SU-DHL-6 (cell line): ENCODE data around the gene FAM32A.

Experiments used
- H2AFZ ChIP-seq: fragments of 200-600 bp; sonication (generic); 2 replicates; pipeline ENCODE4 v1.6.1; 2014; ENCODE audit warnings: low read depth, mild to moderate bottlenecking, moderate library complexity, mixed read lengths, antibody characterized with exemption, low read length; ENCODE audit not compliant: severe bottlenecking
- H3F3A ChIP-seq: fragments of 200-600 bp; shearing (Covaris generic); 2 replicates; pipeline ENCODE4 v1.6.0; 2016; ENCODE audit warnings: antibody characterized with exemption, mild to moderate bottlenecking; ENCODE audit not compliant: insufficient read depth
- H3K27ac ChIP-seq: fragments of 200-600 bp; sonication (generic); 2 replicates; pipeline ENCODE4 v1.5.1; 2016; ENCODE audit warnings: low read depth, mild to moderate bottlenecking, low read length, moderate library complexity, mixed read lengths
- H3K27me3 ChIP-seq: fragments of 200-600 bp; sonication (generic), shearing (Covaris generic); 2 replicates; pipeline ENCODE4 v1.6.0; 2014; ENCODE audit warnings: mild to moderate bottlenecking, low read length
- H3K36me3 ChIP-seq: fragments of 200-600 bp; sonication (generic); 2 replicates; pipeline ENCODE4 v1.6.1; 2014; ENCODE audit warnings: mild to moderate bottlenecking, low read length, mixed read lengths
- H3K4me2 ChIP-seq: fragments of 300-600, 200-600 bp; shearing (Covaris generic), sonication (generic); 2 replicates; pipeline ENCODE4 v1.6.0; 2014; ENCODE audit warnings: low read length, low read depth, mild to moderate bottlenecking; ENCODE audit not compliant: poor library complexity, severe bottlenecking
- H3K4me3 ChIP-seq: fragments of 200-600 bp; sonication (generic); 2 replicates; pipeline ENCODE4 v1.5.1; 2014; ENCODE audit warnings: antibody characterized with exemption, low read length, mild to moderate bottlenecking, mixed read lengths; ENCODE audit not compliant: insufficient read depth, poor library complexity, severe bottlenecking
- H3K79me2 ChIP-seq: fragments of 200-600 bp; sonication (generic); 2 replicates; pipeline ENCODE4 v1.6.1; 2014; ENCODE audit warnings: mild to moderate bottlenecking, low read length, moderate library complexity; ENCODE audit not compliant: insufficient read depth
- H3K9ac ChIP-seq: fragments of 200-600 bp; sonication (generic); 2 replicates; pipeline ENCODE4 v1.7.0; 2014; ENCODE audit warnings: mild to moderate bottlenecking, low read length
- H3K9me2 ChIP-seq: fragments of 200-600 bp; sonication (generic); replicated peaks from 2 replicates; pipeline ENCODE4 v1.6.1; 2014; ENCODE audit warnings: low read length; ENCODE audit not compliant: insufficient read depth
- H3K9me3 ChIP-seq: fragments of 200-600 bp; sonication (generic); 2 replicates; pipeline ENCODE4 v1.6.1; 2014; ENCODE audit warnings: low read length, mixed read lengths; ENCODE audit not compliant: insufficient read depth
- H4K20me1 ChIP-seq: fragments of 200-600 bp; sonication (generic); 2 replicates; pipeline ENCODE4 v1.6.1; 2014; ENCODE audit warnings: low read depth, mild to moderate bottlenecking, antibody characterized with exemption, low read length, moderate library complexity, mixed read lengths
- CTCF ChIP-seq: fragments of 200-600 bp; sonication (generic); IDR thresholded peaks from one replicate; pipeline ENCODE4 v1.5.1; 2017; ENCODE audit warnings: antibody characterized with exemption, mild to moderate bottlenecking, low read length, moderate library complexity; ENCODE audit not compliant: insufficient read depth, poor library complexity, severe bottlenecking
- EZH2phosphoT487 ChIP-seq: fragments of 200-600 bp; sonication (generic), shearing (Covaris generic); conservative IDR thresholded peaks from 2 replicates; pipeline ENCODE4 v1.6.1; 2018; ENCODE audit warnings: mild to moderate bottlenecking, antibody characterized with exemption, low read length, moderate library complexity, mixed read lengths

Gene FAM32A

GRCh38 chr19:16226184-16226591, 41.0 kb downstream of the FAM32A start:
- Histone ChIP-seq H4K20me1 (no peaks in the 10 kb centered on the region), H3K36me3 (peaks cover 5% of the 10 kb centered on the region), H3K9ac (no peak overlapping the region)

GRCh38 chr19:16226878-16227836, 41.9 kb downstream of the FAM32A start:
- Histone ChIP-seq H3K79me2 (no peaks in the 10 kb centered on the region), H2AFZ (no peak overlapping the region), H3K36me3 (no peaks in the 10 kb centered on the region), H3K9ac (no peak overlapping the region), H3K9me2 (no peaks in the 10 kb centered on the region), H3F3A (no peaks in the 10 kb centered on the region), H3K27me3 (no peaks in the 10 kb centered on the region), H3K4me2 (no peak overlapping the region), H3K4me3 (no peak overlapping the region), H3K9me3 (no peaks in the 10 kb centered on the region), H4K20me1 (no peaks in the 10 kb centered on the region), H3K27ac (no peak overlapping the region)
- TF ChIP-seq CTCF (no peak), EZH2phosphoT487 (no peak)

More at GRCh38 chr19:16226184-16226591, 41.0 kb downstream of the FAM32A start:
- TF ChIP-seq CTCF, result no peak
- TF ChIP-seq EZH2phosphoT487, result no peak
- no peaks in the 10 kb centered on the region for H3K9me2 ChIP-seq
- no peak overlapping the region for H3K4me3 ChIP-seq
- no peaks in the 10 kb centered on the region for H3K79me2 ChIP-seq
- H3K4me2 ChIP-seq, result no peak overlapping the region
- no peak overlapping the region for H3K27ac ChIP-seq
- H2AFZ ChIP-seq, result no peak overlapping the region
- no peaks in the 10 kb centered on the region for H3F3A ChIP-seq
- H3K9me3 ChIP-seq, result peaks cover 7% of the 10 kb centered on the region
- no peaks in the 10 kb centered on the region for H3K27me3 ChIP-seq

GRCh38 chr19:16227837-16228636, 42.8 kb downstream of the FAM32A start:
- H3K4me3 ChIP-seq, result no peak overlapping the region
- H3K36me3 ChIP-seq, result no peaks in the 10 kb centered on the region
- no peak overlapping the region for H2AFZ ChIP-seq
- no peaks in the 10 kb centered on the region for H3F3A ChIP-seq
- no peak overlapping the region for H3K4me2 ChIP-seq
- no peaks in the 10 kb centered on the region for H3K9me3 ChIP-seq
- H3K9ac ChIP-seq, result no peak overlapping the region
- TF ChIP-seq CTCF (no peak), EZH2phosphoT487 (no peak)
- H3K27me3 ChIP-seq, result no peaks in the 10 kb centered on the region
- no peaks in the 10 kb centered on the region for H4K20me1 ChIP-seq
- H3K27ac ChIP-seq, result no peak overlapping the region
- no peaks in the 10 kb centered on the region for H3K79me2 ChIP-seq
- H3K9me2 ChIP-seq, result no peaks in the 10 kb centered on the region
